HG03095 (cell line): ENCODE results near the gene NSF.
"Not testable (repeated sequence)": the region's sequence is repeated elsewhere in the genome, so short reads cannot be mapped to it uniquely, and the experiment has no call there.

ENCODE experiments used
- ATAC-seq: cut with Tn5 transposase; IDR thresholded peaks from one replicate; pipeline ENCODE4 v1.9.1; 2021; ENCODE audit warnings: moderate library complexity; ENCODE audit not compliant: unreplicated experiment

NSF gene

DNA sequence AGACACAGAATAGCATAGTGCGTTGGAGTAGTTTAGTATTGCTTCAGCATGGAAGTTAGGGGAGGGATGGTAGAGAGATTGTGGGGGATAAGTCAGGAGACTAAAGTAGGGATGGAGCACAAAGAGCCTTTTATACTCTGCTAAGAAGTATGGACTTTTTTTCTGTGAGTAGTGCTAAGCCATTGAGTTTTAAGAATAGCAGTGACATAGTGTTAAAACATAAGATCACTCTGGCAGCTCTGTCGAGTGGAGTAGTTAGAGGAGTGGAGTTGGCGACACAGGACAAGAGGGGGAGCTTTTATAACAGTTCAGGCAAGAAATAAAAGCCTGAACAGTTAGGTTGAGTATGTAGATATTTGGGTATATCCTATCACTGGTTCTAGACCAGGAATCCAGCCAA, 106.1 kb downstream of the NSF start:
- not testable (repeated sequence) for ATAC-seq

DNA sequence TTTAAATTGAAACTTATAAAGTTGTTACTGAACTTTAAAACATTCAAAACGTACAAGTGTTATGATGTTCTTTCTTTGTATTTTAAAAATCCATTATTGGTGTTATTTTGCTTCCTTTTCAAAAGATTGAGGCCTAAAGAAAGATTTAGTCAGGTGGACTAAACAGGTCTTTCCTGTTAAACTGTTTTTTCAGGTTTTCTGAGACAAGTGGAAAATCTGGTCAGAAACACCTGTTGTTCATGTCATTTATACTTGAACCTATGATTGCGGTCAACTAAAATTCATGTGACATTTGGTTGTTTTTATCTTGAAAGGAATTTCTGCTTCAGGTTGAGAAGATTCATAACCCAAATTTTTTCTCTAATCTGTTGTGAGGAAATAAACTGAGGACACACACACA, 108.5 kb downstream of the NSF start:
- not testable (repeated sequence) for ATAC-seq

DNA sequence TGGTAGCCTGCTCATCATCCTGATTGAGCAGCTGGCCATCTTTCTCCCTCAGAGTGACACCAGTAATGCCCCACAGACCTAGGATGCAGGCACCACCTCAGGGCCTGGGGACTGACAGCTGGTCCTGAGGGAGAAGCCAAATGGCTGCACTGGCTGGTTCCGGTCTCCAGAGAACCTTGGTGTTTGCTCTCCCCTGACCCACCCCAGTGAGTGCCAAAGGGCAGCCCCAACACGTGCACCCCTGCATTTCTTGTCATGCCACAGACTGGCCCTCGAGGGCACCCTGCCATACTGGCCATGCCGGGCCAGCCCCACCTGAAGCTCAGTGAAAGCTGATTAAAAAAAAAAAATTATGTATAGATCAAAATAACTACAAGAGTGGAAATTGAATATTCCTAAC, 127.5 kb downstream of the NSF start:
- no peak for ATAC-seq

DNA sequence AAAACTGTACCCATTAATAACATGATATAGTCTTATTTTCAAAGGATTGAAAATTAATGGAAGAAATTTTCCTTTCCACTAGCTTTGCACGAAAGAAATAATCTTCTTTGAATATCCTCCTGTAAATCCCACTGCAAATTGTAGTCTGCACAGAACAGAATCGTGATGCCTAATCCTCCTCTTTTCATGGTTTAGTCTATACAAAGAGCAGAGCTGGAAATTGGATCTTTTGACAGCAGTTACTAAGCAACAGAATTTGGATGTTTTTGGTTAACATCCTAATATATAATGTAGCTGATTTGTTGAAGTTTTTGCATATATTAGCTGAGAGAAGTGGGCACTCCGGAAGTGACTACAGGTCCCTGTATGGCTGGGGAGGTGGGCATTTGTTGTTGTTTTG, 129.4 kb downstream of the NSF start:
- ATAC-seq, result no peak

DNA sequence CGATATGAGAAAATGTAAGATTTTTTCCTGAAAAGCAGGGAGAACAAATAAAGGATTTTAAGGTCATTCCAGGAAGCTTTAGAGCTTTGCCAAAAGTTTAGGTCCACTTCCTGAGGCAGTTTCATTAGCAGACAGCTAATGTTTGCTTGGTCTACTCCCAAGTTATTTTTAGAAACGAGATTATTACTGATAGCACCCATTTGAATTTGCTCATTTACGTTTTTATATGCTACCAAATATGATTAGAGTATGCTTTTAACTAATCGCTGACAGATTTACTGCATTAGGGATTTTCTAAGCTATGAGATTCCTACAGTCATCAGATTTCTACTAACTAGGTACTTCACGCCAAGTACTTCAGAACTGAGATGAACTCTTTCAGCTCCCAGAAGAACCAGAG, 129.9 kb downstream of the NSF start:
- ATAC-seq, result no peak

DNA sequence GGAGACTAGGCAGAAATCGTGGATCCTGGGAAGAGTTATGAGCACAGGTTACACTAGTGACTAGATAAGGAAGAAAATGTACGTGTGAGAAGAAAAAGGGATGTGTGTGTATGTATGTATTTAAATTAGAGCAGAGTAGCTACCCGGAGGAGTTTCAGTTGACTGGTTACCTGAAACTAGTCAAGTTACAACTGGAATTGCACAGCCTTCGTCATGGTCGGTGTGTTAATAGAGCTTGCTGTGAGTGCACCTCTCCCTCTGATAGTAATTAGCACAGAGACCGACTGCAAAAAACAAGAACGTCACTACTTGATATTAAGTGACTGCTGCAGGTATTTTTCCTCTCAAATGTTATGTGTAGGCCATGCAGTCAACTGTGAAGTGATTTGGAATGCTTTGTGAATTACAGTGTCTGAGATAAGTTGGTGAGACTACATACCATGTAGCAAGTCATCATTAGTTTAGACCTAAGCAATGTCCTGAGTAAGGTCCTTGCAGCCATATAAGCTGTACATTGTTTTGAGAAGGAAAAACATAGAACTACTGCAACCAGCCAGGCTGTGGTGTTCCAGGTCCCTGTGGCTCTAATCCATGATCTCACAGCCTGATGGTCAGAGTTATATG, 132.3 kb downstream of the NSF start:
- ATAC-seq, result no peak

DNA sequence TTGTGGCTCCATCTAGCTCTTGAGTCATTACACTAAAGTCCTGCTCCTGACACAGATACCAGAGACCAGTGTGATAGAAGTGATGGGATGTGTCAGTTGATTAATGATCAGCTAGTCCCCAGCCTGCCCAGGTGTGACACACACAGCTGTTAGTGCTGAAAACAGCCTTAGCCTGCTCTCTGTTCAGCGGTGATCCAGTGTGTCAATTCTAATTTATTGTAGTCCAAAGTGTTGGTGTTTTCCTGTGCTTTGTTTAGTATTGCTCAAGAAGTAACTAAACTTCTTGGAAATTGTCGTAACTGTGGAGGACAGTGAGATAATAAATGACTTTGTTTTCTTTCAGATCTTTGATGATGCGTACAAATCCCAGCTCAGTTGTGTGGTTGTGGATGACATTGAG, 135.7 kb downstream of the NSF start:
- ATAC-seq, result no peak

DNA sequence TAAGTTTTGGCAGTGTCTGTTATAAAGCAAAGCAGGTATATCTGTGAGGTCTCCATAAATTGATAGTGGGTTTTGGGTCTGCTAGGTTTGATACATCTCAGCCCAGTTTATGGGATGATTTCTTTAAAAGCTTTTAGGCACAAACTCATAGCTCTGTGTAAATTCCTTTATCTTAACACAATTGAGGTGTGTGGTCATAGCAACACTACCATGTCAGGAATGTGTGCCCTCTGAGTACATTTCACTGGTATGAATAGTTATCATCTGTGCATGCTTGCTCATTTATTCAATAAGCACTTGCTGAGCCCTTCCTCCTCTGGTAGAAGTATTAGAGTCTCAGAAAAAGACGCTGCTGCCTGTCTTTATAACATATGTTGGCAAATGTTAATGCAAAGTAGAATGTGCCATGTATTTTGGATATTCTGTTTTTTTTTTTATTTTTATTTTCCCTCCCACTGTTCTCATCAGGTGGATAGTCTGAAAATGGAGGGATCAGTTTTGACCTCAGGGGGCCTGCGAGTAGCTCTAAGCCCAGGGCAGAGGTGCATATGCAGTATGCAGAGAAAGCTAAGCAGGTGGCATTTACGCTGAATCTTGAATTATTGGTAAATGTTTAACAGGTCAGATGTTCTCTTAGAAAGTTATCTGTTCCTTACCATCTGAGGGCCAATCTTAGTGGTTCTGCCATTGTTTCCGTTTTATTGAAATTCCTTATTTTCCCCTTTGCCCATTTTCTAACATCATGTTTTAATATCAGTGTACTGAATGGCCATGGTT, 137.3 kb downstream of the NSF start:
- no peak for ATAC-seq

DNA sequence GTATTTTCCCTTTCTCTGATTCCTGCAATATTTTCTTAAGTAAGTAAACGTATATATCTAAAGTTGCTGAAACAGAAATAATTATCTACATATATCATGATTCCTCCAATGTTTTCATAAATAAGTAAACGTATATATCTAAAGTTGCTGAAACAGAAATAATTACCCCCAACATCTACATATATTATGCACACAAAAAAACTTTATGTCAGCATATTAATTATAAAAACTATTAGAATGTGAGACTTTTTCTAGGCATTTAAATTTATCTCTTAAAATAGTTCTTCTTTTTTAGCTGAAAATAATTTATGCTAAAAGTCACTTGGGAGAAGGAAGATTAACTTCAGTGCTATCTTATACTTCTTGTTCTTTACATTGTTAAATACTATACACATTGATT, 139.6 kb downstream of the NSF start:
- no peak for ATAC-seq

DNA sequence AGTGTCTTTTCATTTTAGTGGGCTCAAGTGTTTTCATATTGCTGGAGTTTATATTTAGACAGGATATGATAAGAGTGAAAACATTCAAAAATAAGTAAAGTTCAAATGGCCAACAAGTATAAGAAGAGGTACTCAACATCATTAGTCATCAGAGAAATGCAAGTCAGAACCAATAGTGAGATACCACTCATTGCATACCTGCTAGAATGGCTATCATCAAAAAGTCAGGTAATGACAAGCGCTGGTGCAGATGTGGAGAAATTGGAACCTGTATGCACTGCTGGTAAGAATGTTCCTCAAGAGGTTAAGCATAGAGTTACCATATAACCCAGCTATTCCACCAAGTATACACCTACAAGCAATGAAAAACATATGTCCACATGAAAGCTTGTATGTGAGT, 140.2 kb downstream of the NSF start:
- no peak for ATAC-seq

DNA sequence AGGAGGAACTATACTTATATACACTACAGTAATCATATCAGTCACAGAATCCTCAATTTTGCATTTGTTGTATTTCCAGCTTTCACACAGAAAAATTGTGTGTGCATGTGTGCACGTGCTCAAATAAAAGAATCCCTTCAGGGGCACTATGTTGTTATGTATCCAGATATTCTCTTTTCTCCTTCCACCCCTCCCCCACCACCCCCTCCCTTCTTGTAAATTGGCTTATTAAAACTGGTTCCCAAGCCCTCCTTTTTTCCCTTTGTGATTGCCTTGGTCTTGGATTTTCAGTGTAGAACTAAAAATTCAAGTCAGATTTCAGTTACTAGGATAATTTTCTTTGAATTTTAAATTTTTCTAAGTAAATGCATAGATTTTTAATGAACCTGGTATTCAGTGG, 141.7 kb downstream of the NSF start:
- ATAC-seq, result no peak

DNA sequence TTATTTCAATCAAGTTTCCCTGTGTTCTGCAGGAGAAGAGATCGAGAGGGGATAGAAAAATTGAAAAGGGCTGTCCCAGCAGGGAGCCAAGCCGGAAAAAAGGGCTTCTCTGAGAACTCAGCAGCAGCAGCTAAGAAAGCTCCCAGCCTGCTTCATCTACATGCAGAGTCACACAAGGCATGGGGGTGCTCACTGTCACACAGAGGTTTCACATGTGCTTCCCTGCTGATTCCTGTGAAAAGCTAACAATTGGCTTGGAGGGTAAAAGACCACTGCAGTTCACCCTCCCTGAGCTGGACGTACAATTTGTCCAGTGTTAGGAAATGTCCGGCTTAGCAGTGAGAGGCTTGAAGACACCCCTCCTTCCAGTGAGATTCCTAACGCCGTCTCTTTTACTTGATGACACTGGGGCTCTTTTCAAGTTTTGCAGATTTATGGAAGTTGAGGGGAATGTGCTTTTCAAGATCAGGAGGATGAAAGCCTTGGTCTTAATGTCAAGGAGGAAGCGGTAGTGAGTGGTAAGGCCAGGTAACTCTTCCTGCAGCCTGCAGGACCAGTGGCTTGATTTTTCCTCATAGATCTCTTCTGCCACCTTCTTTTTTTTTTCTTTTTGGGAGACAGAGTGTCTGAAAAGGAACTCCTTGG, 142.4 kb downstream of the NSF start:
- ATAC-seq, result no peak

DNA sequence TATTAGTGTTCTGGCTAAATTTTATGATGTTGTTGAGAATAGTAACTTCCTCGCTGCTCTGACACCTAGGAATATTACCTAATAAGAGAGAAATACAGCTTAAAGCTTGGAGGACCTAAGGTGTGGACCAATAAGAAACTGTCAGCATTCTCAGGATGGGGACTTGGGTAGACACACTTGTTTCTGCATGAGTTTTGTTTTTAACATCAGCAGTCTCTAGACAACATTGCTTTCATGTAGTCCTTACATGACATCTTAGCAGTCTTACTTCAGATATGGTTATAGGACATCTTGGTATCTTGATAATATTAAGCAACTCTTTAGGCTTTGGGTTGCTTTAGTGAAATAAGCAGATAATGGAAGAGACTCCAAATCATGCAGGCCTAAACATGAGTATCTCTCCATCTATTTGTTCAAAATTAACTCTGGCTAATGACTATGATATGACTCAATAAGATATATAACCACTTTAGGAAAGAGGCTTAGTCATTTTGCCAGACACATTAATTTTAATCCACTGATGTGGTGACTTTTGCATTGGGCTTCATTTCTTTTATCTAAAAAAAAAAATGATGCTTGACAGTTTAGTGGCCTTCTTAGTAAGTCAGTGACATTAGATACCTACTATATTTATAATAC, 143.5 kb downstream of the NSF start:
- ATAC-seq, result no peak

DNA sequence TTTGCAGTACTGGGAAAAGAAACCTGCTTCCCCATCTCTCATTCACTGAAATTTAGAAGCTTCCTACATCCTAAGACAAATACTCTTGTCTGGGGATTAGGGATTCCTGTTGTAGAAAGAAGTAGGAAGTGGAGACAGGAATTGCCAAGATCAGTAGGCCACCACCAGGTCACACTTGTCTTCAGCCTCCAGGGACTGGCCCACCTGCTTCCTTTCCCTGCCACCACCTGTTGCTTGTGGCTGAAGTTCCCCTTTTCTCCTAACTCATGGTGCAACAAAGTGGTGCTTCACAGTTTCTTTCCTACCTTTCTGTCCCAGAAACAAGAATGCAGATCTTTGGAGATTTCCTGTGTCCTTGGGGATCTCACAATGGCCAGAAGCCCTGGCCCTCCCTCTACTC, 145.6 kb downstream of the NSF start:
- ATAC-seq, result no peak

DNA sequence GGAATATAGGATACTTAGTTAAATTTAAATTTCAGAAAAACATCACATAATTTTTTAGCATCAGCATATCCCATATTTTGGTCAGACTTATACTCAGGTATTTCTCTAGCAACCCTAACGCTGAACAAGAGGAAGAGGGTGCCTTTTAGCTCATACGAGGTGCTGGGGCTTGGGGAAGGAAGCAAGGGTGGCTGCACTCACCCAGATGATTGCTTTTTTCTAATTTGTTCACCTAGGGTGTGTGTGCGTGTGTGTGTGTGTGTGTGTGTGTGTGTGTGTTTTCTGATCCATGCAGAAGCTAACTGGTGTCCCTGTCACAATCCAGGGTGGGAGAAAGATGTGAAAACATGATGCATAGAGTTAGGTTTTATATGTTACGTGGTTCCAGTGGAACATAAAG, 146.9 kb downstream of the NSF start:
- no peak for ATAC-seq

DNA sequence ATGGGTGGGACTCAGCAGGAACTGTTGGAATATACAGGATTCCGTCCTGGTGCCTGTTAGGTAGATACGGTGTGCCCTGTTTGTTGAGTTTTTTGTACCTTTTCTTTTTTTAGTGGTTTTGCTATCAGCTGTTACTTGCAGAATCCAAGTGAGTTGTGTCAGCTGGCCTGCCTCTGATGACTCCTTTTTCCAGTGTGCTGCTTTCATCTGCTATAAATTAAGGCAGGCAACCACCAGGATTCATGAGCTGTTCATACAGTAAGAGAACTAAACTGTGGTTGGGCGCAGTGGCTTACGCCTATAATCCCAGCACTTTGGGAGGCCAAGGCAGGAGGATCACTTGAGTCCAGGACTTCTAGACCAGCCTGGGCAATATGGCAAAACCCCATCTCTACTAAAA, 148.1 kb downstream of the NSF start:
- no peak for ATAC-seq

DNA sequence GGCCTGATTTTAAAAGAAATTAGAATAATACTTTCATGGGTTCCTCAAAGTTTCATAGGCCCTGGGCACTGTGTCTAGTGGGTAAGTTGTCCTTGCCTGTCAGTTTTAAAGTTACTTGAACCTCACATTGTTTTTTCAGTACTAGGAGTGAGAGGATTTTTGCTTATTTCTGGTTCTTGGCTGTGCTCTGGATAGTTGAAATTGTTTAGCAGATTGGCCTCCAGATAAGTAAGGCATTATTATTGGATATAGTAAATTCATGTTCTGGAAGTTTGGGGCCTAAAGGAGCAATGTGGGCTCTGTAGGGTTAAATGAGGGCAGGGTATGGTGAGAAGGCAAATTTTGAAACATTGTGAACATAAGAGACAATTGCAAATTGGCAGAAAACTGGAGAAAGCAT, 149.5 kb downstream of the NSF start:
- ATAC-seq, result no peak

DNA sequence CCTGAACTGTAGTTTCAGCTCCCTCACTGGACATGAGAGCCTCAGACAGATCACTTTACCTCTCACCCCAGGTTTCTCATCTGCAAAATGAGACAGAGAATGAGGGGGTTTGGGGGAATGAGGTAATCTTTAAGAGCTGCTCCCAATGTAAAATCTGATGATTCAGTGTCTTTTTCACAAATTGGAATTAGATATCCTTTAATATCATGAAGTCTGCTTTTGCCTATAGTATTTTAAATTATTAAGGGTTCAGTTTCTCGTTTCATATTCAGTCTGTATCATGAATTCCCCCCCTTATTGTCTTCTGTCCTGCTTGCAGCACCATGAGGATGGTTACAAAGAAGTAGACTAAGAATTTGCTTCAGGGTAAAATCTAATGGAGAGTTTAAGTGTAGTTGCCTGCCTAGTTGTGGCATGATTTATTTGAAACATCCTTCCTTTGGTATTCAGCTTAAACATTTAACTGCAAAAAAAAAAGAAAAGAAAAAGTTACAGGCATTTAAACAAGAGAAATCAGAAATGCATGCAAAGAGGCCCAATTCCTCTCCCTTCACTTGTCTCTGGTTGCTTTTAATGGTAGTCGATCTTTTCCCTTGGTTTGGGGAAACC, 150.8 kb downstream of the NSF start:
- ATAC-seq, result no peak

DNA sequence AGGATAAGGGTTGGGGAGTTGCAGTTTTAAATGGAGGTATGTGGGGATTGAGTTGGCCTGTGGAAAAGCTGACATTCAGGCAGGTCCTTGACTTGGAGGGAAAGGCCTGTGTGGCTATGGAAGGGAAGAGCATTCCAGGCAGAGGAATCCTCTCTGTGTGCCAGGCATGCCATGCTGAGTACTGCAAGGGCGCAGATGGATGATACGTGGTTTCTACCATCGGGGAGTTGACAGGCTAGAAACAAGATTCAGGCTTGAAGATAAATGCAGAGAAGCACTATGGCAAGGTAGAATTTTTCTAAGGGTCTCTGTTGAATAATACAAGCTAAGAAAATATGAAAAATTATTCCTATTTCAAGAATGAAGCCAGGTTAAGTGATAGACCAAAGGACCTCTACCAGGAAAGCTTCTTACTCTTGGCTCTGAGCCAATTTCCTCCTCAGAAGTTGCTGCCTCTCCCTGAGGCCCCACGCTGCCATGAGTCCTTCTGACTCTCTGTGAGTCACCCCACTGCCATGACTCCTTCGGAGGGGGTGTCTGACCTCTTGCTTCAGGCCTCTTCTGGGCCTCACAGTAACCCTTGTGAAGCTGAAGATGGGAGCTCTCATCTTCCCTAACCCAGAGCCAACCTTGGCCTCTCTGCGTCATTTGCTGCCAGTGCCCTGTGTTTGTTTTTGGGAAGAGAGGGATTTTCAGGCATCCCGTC, 152.2 kb downstream of the NSF start:
- no peak for ATAC-seq

DNA sequence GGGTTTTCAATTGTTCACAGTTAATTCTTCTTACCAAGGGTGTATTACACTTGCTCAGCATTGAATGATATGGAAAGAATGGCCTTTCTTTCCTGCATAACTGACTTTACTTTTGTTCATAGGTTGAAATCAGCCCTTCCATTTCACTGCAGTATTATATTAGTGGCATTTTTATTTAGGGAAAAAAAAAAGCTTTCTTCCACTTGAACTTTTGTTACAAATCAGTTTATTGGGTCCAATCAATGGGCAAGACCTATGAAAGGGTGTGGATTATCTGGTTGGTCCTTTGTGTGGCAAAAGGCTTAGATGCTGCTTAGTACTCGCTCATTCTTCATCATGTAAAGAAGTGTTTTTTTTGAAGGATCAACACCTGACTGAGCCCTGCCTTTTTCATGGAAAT, 154.0 kb downstream of the NSF start:
- no peak for ATAC-seq

DNA sequence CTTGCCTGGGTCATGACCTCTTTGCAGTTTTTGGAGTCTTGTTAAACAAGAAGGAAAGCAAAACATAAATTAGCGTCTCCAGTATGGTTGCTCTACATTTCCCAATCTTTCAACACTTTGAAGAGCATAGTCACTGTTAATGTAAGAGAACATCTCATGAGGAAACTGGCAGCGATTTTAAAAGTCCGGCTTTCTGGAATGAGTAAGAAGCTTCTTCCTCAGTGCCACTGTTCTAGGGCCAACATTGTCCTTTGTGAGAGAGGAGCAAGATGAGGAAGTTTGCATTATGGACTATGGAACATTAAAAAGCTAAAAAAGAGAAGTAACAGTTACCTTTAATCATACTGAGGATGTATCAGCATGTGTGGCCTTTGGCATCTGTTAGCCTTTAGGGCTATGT, 154.9 kb downstream of the NSF start:
- ATAC-seq, result no peak
